Ishikawa (cell line): Measurements from ENCODE around the gene CPN2.

ENCODE experiments used
- CEBPB ChIP-seq: IDR thresholded peaks from 2 replicates; pipeline ENCODE4 v1.6.1; 2012
- CREB1 ChIP-seq: IDR thresholded peaks from 2 replicates; pipeline ENCODE4 v1.6.1; 2012; ENCODE audit warnings: low read depth
- EGR1 ChIP-seq: IDR thresholded peaks from 2 replicates; pipeline ENCODE4 v1.6.1; 2012
- EP300 ChIP-seq: IDR thresholded peaks from 2 replicates; pipeline ENCODE4 v1.6.1; 2012; ENCODE audit warnings: borderline replicate concordance
- FOXM1 ChIP-seq: IDR thresholded peaks from 2 replicates; pipeline ENCODE4 v1.6.1; 2012; ENCODE audit warnings: low read depth, borderline replicate concordance
- NFIC ChIP-seq: IDR thresholded peaks from 2 replicates; pipeline ENCODE4 v1.6.1; 2012
- RAD21 ChIP-seq: IDR thresholded peaks from 2 replicates; pipeline ENCODE4 v1.6.1; 2012; ENCODE audit warnings: low read depth
- TAF1 ChIP-seq: IDR thresholded peaks from 2 replicates; pipeline ENCODE4 v1.6.1; 2012; ENCODE audit warnings: low read depth, mild to moderate bottlenecking
- TCF12 ChIP-seq: IDR thresholded peaks from 2 replicates; pipeline ENCODE4 v1.6.1; 2012; ENCODE audit warnings: low read depth
- TEAD4 ChIP-seq: IDR thresholded peaks from 2 replicates; pipeline ENCODE4 v1.6.1; 2012
- YY1 ChIP-seq: IDR thresholded peaks from 2 replicates; pipeline ENCODE4 v1.6.1; 2012; ENCODE audit warnings: low read depth
- ZBTB7A ChIP-seq: IDR thresholded peaks from 2 replicates; pipeline ENCODE4 v1.6.1; 2012; ENCODE audit warnings: low read depth
- TF ChIP-seq, protein P1 (sequence below): IDR thresholded peaks from 2 replicates; pipeline ENCODE4 v1.6.1; 2012
- TF ChIP-seq, protein P2 (sequence below): IDR thresholded peaks from 2 replicates; pipeline ENCODE4 v1.6.1; 2012; ENCODE audit warnings: low read depth, mild to moderate bottlenecking
- TF ChIP-seq, protein P3 (sequence below): IDR thresholded peaks from 2 replicates; pipeline ENCODE4 v1.6.1; 2012

CPN2 gene

DNA sequence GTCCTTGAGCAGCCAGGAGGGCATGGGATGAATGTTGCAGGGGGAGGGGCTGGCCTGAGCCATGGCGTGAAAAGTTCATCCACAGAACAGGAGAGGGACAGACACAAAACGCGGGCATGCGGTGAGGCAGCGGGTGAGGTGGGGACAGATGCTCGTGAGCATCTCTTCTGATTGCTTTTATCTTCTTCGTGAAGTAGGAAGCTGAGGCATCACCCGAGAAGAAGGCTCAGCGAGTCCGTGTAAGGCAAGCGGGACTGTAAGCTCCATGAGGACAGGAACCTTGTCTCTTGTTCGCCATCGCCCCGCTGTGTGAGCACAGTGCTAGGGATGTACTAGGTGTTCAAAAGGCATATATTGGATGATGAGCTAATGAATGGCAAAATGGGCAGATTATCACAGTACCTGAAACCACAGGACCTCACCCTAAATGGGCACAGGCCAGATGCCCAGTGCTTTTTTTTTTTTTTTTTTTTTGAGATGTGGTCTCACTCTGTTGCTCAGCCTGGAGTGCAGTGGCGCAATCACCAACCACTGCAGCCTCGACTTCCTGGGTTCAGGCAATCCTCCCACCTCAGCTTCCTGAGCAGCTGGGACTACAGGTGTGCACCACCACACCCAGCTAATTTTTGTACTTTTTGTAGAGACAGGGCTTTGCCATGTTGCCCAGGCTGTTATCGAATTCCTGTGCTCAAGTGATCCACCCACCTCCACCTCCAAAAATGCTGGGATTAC, 46.8 kb downstream of the CPN2 start:
- peak; percentile 37; the same call in 1 of the 2 replicates for TF ChIP-seq CEBPB
- TF ChIP-seq, protein P1, sequence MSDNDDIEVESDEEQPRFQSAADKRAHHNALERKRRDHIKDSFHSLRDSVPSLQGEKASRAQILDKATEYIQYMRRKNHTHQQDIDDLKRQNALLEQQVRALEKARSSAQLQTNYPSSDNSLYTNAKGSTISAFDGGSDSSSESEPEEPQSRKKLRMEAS = no peak

DNA sequence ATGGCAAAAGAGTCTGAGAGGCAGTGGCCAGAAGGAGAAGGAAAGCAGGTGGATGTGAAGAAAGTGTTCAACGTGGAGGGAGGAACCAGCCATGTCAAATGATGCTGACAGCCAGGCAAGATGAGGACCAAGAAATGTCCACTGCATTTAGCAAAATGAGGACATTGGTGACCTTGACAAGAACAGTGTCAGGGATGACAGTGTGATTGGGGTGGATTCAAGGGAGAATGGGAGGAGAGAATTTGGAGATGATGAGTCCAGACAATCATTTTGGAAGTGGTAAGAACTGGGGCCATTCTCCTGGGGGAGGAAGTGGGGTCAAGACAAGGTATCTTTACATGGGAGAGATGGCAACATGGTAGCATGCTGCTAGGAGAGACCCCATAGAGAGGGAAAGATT, 47.4 kb downstream of the CPN2 start:
- no peak for TF ChIP-seq YY1
- TF ChIP-seq, protein P1 = no peak
- TF ChIP-seq TEAD4 = no peak
- no peak for TF ChIP-seq CEBPB
- no peak for TF ChIP-seq EP300
- TF ChIP-seq TAF1 = no peak
- no peak for TF ChIP-seq NFIC
- TF ChIP-seq RAD21 = no peak
- no peak for TF ChIP-seq ZBTB7A
- TF ChIP-seq, protein P2, sequence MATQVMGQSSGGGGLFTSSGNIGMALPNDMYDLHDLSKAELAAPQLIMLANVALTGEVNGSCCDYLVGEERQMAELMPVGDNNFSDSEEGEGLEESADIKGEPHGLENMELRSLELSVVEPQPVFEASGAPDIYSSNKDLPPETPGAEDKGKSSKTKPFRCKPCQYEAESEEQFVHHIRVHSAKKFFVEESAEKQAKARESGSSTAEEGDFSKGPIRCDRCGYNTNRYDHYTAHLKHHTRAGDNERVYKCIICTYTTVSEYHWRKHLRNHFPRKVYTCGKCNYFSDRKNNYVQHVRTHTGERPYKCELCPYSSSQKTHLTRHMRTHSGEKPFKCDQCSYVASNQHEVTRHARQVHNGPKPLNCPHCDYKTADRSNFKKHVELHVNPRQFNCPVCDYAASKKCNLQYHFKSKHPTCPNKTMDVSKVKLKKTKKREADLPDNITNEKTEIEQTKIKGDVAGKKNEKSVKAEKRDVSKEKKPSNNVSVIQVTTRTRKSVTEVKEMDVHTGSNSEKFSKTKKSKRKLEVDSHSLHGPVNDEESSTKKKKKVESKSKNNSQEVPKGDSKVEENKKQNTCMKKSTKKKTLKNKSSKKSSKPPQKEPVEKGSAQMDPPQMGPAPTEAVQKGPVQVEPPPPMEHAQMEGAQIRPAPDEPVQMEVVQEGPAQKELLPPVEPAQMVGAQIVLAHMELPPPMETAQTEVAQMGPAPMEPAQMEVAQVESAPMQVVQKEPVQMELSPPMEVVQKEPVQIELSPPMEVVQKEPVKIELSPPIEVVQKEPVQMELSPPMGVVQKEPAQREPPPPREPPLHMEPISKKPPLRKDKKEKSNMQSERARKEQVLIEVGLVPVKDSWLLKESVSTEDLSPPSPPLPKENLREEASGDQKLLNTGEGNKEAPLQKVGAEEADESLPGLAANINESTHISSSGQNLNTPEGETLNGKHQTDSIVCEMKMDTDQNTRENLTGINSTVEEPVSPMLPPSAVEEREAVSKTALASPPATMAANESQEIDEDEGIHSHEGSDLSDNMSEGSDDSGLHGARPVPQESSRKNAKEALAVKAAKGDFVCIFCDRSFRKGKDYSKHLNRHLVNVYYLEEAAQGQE = no peak
- TF ChIP-seq, protein P3, sequence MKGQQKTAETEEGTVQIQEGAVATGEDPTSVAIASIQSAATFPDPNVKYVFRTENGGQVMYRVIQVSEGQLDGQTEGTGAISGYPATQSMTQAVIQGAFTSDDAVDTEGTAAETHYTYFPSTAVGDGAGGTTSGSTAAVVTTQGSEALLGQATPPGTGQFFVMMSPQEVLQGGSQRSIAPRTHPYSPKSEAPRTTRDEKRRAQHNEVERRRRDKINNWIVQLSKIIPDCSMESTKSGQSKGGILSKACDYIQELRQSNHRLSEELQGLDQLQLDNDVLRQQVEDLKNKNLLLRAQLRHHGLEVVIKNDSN = no peak
- TF ChIP-seq TCF12 = no peak
- TF ChIP-seq EGR1 = no peak

- no peak for TF ChIP-seq CEBPB
- TF ChIP-seq TEAD4 = no peak
- no peak for TF ChIP-seq YY1
- TF ChIP-seq, protein P2 = no peak
- TF ChIP-seq TCF12 = no peak
- TF ChIP-seq NFIC = no peak
- TF ChIP-seq FOXM1 = no peak
- TF ChIP-seq, protein P3 = no peak
- TF ChIP-seq CREB1 = no peak
- no peak for TF ChIP-seq EGR1
- TF ChIP-seq RAD21 = no peak
- TF ChIP-seq, protein P1 = no peak
- no peak for TF ChIP-seq ZBTB7A
- TF ChIP-seq TAF1 = no peak
- no peak for TF ChIP-seq EP300
These were observed 49.4 kb downstream of the CPN2 start for GRCh38 chr3:194301730-194302129.

- TF ChIP-seq TCF12 = no peak
- TF ChIP-seq CEBPB = no peak
- TF ChIP-seq TEAD4 = no peak
- TF ChIP-seq FOXM1 = no peak
- TF ChIP-seq, protein P1 = no peak
- no peak for TF ChIP-seq TAF1
- TF ChIP-seq NFIC = no peak
- no peak for TF ChIP-seq EP300
- no peak for TF ChIP-seq ZBTB7A
- TF ChIP-seq YY1 = no peak
- TF ChIP-seq, protein P3 = no peak
- TF ChIP-seq, protein P2 = no peak
- no peak for TF ChIP-seq CREB1
- no peak for TF ChIP-seq RAD21
These were observed 50.2 kb downstream of the CPN2 start for GRCh38 chr3:194300936-194301335.
